NCI-H1436 (cell line): ENCODE measurements around the gene KCNH8.

ENCODE experiments used
- DNase-seq: peaks from one replicate; lab custom pipeline; 2025; lab: John Stamatoyannopoulos, UW

The KCNH8 gene

GRCh38 chr3:19250959-19251610 is 102.8 kb downstream of the KCNH8 start:
- no peak for DNase-seq

GRCh38 chr3:19254189-19254588 is 105.9 kb downstream of the KCNH8 start:
- DNase-seq = no peak

GRCh38 chr3:19254784-19255338 is 106.6 kb downstream of the KCNH8 start:
- no peak for DNase-seq

- DNase-seq = no peak
Observed at GRCh38 chr3:19256313-19256712, 108.0 kb downstream of the KCNH8 start.

GRCh38 chr3:19263606-19264005 is 115.3 kb downstream of the KCNH8 start:
- no peak for DNase-seq

GRCh38 chr3:19264424-19264823 is 116.1 kb downstream of the KCNH8 start:
- DNase-seq = no peak

GRCh38 chr3:19267040-19267439 is 118.7 kb downstream of the KCNH8 start:
- no peak for DNase-seq

- DNase-seq = no peak
Observed at GRCh38 chr3:19270481-19270880, 122.2 kb downstream of the KCNH8 start.

- DNase-seq = no peak
Observed at GRCh38 chr3:19272296-19272695, 124.0 kb downstream of the KCNH8 start.

GRCh38 chr3:19273091-19273490 is 124.8 kb downstream of the KCNH8 start:
- DNase-seq = no peak

GRCh38 chr3:19274576-19274975 is 126.3 kb downstream of the KCNH8 start:
- no peak for DNase-seq

- DNase-seq = no peak
Observed at GRCh38 chr3:19284974-19285373, 136.7 kb downstream of the KCNH8 start.

GRCh38 chr3:19293295-19293694 is 145.0 kb downstream of the KCNH8 start:
- DNase-seq = no peak

- DNase-seq = no peak
Observed at GRCh38 chr3:19295208-19295607, 146.9 kb downstream of the KCNH8 start.

GRCh38 chr3:19331931-19332330 is 183.6 kb downstream of the KCNH8 start:
- no peak for DNase-seq

- no peak for DNase-seq
Observed at GRCh38 chr3:19334120-19334519, 185.8 kb downstream of the KCNH8 start.

- no peak for DNase-seq
Observed at GRCh38 chr3:19338769-19339168, 190.5 kb downstream of the KCNH8 start.

GRCh38 chr3:19342389-19342788 is 194.1 kb downstream of the KCNH8 start:
- no peak for DNase-seq

- no peak for DNase-seq
Observed at GRCh38 chr3:19346759-19347158, 198.4 kb downstream of the KCNH8 start.

GRCh38 chr3:19347671-19348070 is 199.4 kb downstream of the KCNH8 start:
- DNase-seq = no peak

GRCh38 chr3:19348500-19348899 is 200.2 kb downstream of the KCNH8 start:
- DNase-seq = no peak

- peak; percentile 5 for DNase-seq
Observed at GRCh38 chr3:19348941-19349564, 200.7 kb downstream of the KCNH8 start.

- no peak for DNase-seq
Observed at GRCh38 chr3:19357947-19358346, 209.6 kb downstream of the KCNH8 start.

GRCh38 chr3:19363071-19363470 is 214.8 kb downstream of the KCNH8 start:
- DNase-seq = no peak
